Hepatocyte (in vitro differentiated cells): Measurements from ENCODE around the gene RSU1. TPM values are rescaled to one million over a fixed set of nuclear protein-coding genes. Genes with fewer than 3 reads are reported as not detected.

ENCODE experiments used
- DNase-seq: peaks from one replicate; pipeline ENCODE4 v3.0.0-alpha.2; 2016; ENCODE audit warnings: low spot score
- H2AFZ ChIP-seq: fragments of 200-600 bp; sonication (generic); 2 replicates; pipeline ENCODE4 v1.6.0; 2016; ENCODE audit warnings: antibody characterized with exemption, mild to moderate bottlenecking
- H3K27ac ChIP-seq: fragments of 200-600 bp; sonication (generic); 2 replicates; pipeline ENCODE4 v1.5.1; 2016; ENCODE audit warnings: mild to moderate bottlenecking
- H3K27me3 ChIP-seq: fragments of 200-600 bp; sonication (generic); 2 replicates; pipeline ENCODE4 v1.6.1; 2016
- H3K36me3 ChIP-seq: fragments of 200-600 bp; sonication (generic); replicated peaks from 2 replicates; pipeline ENCODE4 v1.5.1; 2016; ENCODE audit warnings: low read depth; ENCODE audit not compliant: insufficient read depth
- H3K4me1 ChIP-seq: fragments of 200-600 bp; sonication (generic); 2 replicates; pipeline ENCODE4 v1.5.1; 2016; ENCODE audit warnings: mild to moderate bottlenecking, moderate library complexity; ENCODE audit not compliant: insufficient read depth
- H3K4me2 ChIP-seq: fragments of 200-600 bp; sonication (generic); 2 replicates; pipeline ENCODE4 v1.6.0; 2016
- H3K4me3 ChIP-seq: fragments of 200-600 bp; sonication (generic); 2 replicates; pipeline ENCODE4 v1.5.1; 2016; ENCODE audit warnings: mild to moderate bottlenecking
- H3K79me2 ChIP-seq: fragments of 200-600 bp; sonication (generic); 2 replicates; pipeline ENCODE4 v1.6.0; 2017; ENCODE audit warnings: mild to moderate bottlenecking
- H3K9me2 ChIP-seq: fragments of 200-600 bp; sonication (generic); replicated peaks from 2 replicates; pipeline ENCODE4 v1.6.0; 2017; ENCODE audit warnings: mild to moderate bottlenecking; ENCODE audit not compliant: insufficient read depth
- H3K9me3 ChIP-seq: fragments of 200-600 bp; sonication (generic); 2 replicates; pipeline ENCODE4 v1.5.1; 2016; ENCODE audit warnings: low read depth, mild to moderate bottlenecking
- H4K20me1 ChIP-seq: fragments of 200-600 bp; sonication (generic); 2 replicates; pipeline ENCODE4 v1.6.0; 2016; ENCODE audit warnings: mild to moderate bottlenecking; ENCODE audit not compliant: insufficient read depth, poor library complexity, severe bottlenecking
- CTCF ChIP-seq: fragments of 200-600 bp; sonication (generic); IDR thresholded peaks from 2 replicates; pipeline ENCODE4 v1.5.1; 2016; ENCODE audit warnings: antibody characterized with exemption, mild to moderate bottlenecking; ENCODE audit not compliant: poor library complexity
- EZH2 ChIP-seq: fragments of 200-600 bp; sonication (generic); IDR thresholded peaks from 2 replicates; pipeline ENCODE4 v1.6.1; 2016; ENCODE audit warnings: antibody characterized with exemption, mild to moderate bottlenecking, borderline replicate concordance
- EZH2phosphoT487 ChIP-seq: fragments of 200-600 bp; sonication (generic); IDR thresholded peaks from one replicate; pipeline ENCODE4 v1.6.1; 2018; ENCODE audit warnings: antibody characterized with exemption, mild to moderate bottlenecking, low read depth, moderate library complexity; ENCODE audit not compliant: unreplicated experiment, severe bottlenecking
- WGBS: methylation state at CpG from one replicate; pipeline ENCODE4 v1.1.6; 2016; ENCODE audit warnings: low lambda C conversion rate; ENCODE audit errors: missing lambda C conversion rate; 5-methylcytosine and 5-hydroxymethylcytosine counted together
- polyA plus RNA-seq: library from polyadenylated mRNA; unstranded; fragments of >200 nt; fragmentation: Nextera tagmentation; extraction: Ambion mirVana; gene quantifications from 2 replicates; pipeline ENCODE4 v1.2.1, GENCODE V29; 2016
- total RNA-seq: library from RNA; depleted of rRNA; stranded (reverse); fragments of >200 nt; gene quantifications from 2 replicates; pipeline ENCODE4 v1.2.3, GENCODE V29; 2014

The RSU1 gene
- total and polyA plus RNA-seq, 2 experiments from 2014 or later: 37.0 to 52.3 TPM

GRCh38 chr10:16583382-16583781 is 233.8 kb downstream of the RSU1 start:
- no peaks in the 10 kb centered on the region for H3K36me3 ChIP-seq
- H3K4me2 ChIP-seq: no peak overlapping the region
- no peak overlapping the region for H3K4me3 ChIP-seq
- H3K79me2 ChIP-seq: no peaks in the 10 kb centered on the region
- H3K9me3 ChIP-seq: no peaks in the 10 kb centered on the region
- no peaks in the 10 kb centered on the region for H3K27me3 ChIP-seq
- no peaks in the 10 kb centered on the region for H3K9me2 ChIP-seq
- no peak overlapping the region for H3K27ac ChIP-seq
- no peak overlapping the region for H2AFZ ChIP-seq
- H3K4me1 ChIP-seq: no peaks in the 10 kb centered on the region
- no peak for DNase-seq
- no peaks in the 10 kb centered on the region for H4K20me1 ChIP-seq
- TF ChIP-seq CTCF (no peak), EZH2 (no peak), EZH2phosphoT487 (no peak)
- 62% methylated on average over 10 of the region's 10 CpGs for WGBS

GRCh38 chr10:16581202-16581601 is 236.0 kb downstream of the RSU1 start:
- 89% methylated on average over 3 of the region's 3 CpGs for WGBS
- Histone ChIP-seq H3K27ac (no peak overlapping the region), H3K36me3 (no peaks in the 10 kb centered on the region), H3K9me3 (no peaks in the 10 kb centered on the region), H3K4me1 (no peaks in the 10 kb centered on the region), H4K20me1 (no peaks in the 10 kb centered on the region), H3K79me2 (no peaks in the 10 kb centered on the region), H3K9me2 (no peaks in the 10 kb centered on the region), H2AFZ (no peak overlapping the region), H3K27me3 (no peaks in the 10 kb centered on the region), H3K4me2 (no peak overlapping the region), H3K4me3 (no peak overlapping the region)
- no peak for DNase-seq
- TF ChIP-seq EZH2 (no peak), CTCF (no peak), EZH2phosphoT487 (no peak)

- H3K79me2 ChIP-seq: no peaks in the 10 kb centered on the region
- no peaks in the 10 kb centered on the region for H3K9me2 ChIP-seq
- 75% methylated on average over 4 of the region's 4 CpGs for WGBS
- H3K27me3 ChIP-seq: no peaks in the 10 kb centered on the region
- H3K4me3 ChIP-seq: no peak overlapping the region
- no peak overlapping the region for H2AFZ ChIP-seq
- no peaks in the 10 kb centered on the region for H3K9me3 ChIP-seq
- H4K20me1 ChIP-seq: no peaks in the 10 kb centered on the region
- no peaks in the 10 kb centered on the region for H3K36me3 ChIP-seq
- DNase-seq: no peak
- no peak overlapping the region for H3K27ac ChIP-seq
- no peaks in the 10 kb centered on the region for H3K4me1 ChIP-seq
- no peak overlapping the region for H3K4me2 ChIP-seq
- TF ChIP-seq CTCF (no peak), EZH2 (no peak)
Observed at GRCh38 chr10:16570731-16571130, 246.5 kb downstream of the RSU1 start.
